Inflammatory macrophage (primary cell): ENCODE measurements around the gene TUBA8.
"Not testable (repeated sequence)": the region's sequence is repeated elsewhere in the genome, so short reads cannot be mapped to it uniquely, and the experiment has no call there.

ENCODE experiments used
- DNase-seq, 2 donors: peaks; one replicate each; pipeline ENCODE4 v3.0.0-alpha.2; 2020 to 2022

The TUBA8 gene

DNA sequence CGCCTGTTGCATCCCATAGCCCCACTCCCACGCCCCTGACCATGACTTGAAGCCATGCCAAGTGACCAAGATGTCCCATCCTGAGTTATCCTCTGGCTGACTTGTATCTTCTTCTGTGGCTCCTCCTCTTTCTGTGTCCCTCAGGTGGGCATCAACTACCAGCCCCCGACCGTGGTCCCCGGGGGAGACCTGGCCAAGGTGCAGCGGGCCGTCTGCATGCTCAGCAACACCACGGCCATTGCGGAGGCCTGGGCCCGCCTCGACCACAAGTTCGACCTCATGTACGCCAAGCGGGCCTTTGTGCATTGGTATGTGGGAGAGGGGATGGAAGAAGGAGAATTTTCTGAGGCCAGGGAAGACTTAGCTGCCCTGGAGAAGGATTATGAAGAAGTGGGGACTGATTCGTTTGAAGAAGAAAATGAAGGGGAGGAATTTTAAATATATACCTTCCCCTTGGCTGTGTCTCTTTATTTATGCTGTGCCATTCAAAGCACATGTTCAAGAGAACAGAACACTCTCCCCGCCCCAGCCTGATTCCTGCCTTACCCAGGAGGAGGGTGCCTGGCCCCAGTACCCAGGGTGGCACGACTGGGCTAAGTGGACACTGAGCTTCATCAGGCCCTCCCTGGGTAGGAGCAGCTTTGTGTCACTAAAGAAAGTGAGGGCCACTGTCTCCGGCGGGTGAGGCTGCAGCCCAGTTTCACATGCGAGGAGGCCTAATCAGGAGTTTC lies 20.3 kb downstream of the TUBA8 start:
- DNase-seq = no peak

DNA sequence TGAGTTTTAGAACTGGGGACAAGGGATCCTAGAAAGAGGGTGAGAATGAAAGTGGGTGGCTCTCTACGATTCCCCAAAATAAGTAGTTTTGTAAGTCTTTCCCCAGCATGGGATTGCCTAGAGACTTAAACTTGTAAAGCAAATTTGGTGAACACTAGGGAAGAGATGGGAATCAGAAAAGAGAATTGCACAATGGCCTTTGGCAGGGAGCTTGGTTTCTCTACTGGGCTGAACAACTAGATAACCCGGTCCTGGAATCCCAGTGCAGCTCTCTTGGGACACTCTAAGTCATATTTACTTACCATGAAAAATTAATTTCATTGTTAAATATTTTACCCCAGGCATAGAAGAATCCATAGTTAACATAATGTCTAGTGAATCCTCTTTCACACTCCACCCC lies 22.8 kb downstream of the TUBA8 start:
- DNase-seq = no peak

DNA sequence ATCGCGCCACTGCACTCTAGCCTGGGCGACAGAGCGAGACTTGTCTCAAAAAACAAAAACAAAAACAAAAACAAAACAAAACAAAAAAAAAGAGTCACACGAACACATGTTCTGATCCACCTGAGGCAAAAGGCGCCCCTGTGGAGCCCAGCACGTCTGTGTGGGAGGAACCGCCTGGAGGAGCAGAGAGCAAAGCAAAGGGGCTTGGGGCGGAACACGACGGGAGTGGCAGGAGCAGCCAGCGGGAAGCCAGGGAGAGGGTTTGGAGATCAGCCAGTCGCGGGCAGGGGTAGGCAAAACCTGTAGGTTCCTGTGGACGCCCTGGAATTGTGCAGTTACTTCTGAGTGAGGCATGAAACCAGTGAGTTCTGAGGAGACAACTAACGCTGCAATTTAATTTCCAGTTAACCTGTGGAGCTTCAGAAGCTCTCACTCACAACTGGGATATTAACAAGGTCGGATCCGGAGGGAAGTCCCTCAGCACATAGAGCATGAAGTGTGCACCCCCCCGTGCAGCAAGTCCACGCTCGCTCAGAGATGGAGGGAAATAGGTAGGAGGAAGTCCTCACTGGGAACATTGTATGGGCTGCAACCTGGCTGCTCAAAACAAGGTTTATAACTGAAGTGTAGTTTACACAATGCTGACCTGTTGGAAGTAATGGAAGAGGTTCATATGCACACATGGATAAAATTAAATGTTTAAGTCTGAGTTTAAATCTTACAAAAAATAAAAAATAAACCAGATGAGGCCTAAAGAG lies 26.1 kb downstream of the TUBA8 start:
- no peak for DNase-seq

DNA sequence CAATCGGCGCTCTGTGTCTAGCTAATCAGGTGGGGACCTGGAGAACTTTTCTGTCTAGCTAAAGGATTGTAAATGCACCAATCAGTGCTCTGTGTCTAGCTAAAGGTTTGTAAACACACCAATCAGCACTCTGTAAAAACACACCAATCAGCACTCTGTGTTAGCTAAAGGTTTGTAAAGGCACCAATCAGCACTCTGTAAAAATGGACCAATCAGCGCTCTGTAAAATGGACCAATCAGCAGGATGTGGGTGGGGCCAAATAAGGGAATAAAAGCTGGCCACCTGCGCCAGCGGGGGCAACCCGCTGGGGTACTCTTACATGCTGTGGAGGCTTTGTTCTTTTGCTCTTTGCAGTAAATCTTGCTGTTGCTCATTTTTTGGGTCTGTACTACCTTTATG lies 30.4 kb downstream of the TUBA8 start:
- DNase-seq = not testable (repeated sequence)

DNA sequence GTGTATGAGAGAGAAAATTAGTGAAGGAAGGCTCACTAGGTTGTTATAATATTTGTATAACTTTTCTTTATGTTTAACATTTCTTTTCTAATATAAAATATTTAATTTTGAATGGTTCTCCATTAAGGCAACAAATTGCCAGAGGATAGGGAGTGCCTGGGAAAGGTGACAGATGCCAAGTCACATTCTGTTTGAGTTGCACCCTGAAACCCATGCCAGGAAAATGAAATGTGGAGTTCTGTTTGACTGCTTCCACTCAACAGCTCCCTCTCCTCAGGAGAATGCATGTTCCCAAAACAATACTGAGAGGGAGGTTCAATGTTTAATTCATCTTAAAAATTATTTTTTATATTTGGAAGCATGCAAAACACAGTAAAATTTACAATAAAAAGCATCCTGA lies 33.5 kb downstream of the TUBA8 start:
- no peak for DNase-seq

DNA sequence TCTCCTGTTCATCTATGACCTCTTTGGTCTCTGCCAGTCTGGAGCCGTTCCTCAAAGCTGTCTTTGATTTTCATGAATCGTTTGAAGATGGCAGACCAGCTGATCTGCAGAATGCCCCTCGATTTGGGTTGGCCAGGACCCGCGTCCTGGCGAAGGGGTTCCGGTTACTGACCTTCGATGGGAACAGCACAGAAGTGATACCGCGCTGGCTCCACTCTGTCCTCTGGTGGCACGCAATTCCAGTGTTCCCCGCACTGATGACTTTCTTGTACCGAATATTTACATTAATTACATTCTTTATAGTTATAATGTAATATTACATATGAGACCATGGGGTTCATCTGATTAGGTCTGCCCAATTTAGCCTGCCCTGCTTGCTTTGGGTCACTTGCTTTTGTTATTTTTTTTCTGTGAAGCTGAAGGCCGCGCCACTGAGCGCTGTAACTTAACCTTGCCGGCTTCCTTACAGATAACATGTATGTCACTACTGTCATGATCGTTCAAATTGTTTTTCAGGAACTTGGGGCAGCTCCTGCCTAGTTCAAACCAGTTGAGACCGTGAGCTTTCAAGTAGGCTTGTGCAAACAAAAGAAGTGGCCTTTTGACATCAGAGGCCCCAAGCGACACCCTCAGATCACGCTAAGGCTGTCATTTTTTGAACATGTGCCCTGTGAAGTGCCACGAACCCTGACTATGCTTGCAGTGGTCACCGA lies 35.2 kb downstream of the TUBA8 start:
- no peak for DNase-seq

DNA sequence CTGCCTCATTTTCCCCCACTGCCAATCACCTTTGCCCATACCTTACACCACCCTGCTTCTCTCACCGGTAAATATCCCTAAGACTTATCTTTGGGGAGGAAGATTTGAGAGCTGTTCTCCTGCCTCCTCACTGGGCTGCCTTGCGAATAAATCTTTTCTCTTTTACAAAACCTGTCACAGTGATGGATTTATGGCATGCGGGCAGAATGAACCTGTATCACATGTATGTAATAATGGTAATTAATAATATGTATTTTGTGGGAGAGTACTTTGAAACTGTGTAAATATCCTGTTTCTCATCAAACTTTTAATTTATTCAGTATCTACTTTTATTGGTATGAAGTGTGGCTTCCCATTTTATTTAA lies 35.8 kb downstream of the TUBA8 start:
- no peak for DNase-seq

DNA sequence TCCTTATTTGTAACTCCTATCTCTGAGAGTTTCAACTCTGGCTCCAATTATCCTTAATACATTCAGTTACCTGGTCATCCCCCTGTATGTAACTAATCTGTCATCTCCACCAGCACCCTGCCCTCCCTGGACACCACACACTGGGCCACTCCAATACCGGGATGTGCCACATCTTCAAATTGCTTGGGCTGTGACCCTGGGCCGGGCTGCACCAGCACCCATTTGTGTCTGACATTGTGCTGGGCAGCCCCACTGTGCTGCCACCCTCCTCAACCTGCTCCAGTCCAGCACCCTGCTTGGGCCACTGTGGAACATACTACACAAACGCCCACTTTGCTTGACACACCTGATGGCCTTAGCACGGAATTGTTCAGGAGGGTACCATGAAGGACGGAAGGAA lies 37.2 kb downstream of the TUBA8 start:
- DNase-seq = no peak

DNA sequence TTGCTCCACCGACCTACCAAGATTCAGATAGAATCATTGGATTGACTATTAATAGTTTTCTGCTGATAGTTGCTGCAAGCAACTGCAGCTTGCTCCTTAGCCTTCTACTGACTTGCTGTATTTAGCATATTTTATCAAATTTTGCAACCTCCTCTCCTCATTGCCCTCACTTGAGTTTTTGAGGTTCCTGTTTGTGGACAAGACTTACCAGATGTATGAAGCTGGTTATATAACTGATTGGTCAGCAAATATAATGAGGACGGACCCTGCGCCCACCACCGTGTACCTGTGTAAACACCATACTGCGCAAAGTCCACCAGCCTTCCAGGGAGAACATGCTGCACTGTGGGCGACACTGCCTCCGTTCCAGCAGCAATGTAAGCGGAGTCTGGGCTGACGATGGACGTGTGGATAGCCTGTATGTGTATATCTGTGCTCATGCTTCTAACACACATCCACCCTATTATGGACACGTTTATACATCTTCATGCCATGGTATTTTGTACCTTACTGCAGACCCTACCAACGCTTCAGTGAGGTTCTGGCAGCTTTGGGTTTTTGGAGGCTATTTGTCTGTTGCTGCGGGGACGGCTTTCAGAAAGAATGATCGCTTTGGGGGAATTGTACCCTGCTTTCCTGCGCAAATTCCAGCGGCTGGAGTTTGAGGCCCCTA lies 37.8 kb downstream of the TUBA8 start:
- DNase-seq = peak; percentile 27 to 52

DNA sequence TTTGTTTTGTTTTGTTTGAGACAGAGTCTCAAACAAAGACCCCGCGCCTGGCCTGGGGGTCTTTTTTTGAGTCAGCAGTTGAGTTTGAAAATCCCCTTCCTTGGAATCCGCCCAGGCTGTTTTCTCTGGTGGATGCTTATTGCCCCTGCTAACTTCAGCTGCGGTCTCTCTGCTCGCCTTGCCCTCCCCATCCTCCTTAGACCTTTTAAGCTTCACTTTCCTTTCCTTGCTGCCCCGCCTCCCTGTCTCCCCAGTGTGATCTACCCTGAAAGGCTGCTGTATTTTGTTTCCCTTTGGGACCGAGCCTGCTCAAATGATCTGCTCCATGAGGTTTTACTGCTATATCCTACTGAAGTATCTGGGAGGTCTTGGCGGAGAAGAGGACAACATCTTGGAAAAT lies 41.9 kb downstream of the TUBA8 start:
- no peak for DNase-seq

DNA sequence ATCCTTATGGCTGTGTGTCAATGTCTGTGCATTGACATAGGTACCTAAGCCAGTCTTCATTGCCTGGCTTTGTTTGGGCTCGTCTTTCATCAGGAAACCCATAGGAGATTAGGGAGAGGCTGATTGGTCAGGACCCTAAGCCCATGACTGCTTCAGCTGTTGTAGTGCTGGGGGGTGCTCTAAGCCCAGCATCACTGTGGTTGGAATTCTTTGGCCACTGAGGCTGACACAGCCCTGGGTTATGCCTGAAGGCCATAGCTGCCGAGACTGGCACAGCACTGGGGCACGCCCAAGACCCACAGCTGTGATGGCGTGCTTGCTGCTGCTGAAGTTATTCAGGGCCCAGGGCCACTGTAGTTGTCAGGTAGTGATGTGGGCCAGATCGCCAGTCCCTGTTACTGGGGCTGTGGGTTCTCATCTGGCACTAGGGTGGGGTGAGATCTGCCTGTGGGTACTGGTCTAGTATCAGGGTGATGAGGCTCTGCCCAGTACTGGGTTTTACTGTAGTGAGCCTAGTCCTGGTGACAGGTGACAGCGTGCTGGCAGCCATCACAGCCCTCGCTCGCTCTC lies 44.3 kb downstream of the TUBA8 start:
- DNase-seq = no peak

DNA sequence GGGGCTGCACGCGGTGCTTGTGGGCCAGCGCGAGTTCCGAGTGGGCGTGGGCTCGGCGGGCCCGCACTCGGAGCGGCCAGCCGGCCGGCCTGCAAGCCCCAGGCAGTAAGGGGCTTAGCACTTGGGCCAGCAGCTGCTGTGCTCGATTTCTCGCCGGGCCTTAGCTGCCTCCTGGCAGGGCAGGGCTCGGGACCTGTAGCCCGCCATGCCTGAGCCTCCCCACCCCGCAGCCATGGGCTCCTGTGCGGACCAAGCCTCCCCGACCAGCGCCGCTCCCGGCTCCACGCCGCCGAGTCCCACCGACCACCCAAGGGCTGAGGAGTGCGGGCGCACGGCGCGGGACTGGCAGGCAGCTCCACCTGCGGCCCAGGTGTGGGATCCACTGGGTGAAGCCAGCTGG lies 44.9 kb downstream of the TUBA8 start:
- DNase-seq = not testable (repeated sequence)

DNA sequence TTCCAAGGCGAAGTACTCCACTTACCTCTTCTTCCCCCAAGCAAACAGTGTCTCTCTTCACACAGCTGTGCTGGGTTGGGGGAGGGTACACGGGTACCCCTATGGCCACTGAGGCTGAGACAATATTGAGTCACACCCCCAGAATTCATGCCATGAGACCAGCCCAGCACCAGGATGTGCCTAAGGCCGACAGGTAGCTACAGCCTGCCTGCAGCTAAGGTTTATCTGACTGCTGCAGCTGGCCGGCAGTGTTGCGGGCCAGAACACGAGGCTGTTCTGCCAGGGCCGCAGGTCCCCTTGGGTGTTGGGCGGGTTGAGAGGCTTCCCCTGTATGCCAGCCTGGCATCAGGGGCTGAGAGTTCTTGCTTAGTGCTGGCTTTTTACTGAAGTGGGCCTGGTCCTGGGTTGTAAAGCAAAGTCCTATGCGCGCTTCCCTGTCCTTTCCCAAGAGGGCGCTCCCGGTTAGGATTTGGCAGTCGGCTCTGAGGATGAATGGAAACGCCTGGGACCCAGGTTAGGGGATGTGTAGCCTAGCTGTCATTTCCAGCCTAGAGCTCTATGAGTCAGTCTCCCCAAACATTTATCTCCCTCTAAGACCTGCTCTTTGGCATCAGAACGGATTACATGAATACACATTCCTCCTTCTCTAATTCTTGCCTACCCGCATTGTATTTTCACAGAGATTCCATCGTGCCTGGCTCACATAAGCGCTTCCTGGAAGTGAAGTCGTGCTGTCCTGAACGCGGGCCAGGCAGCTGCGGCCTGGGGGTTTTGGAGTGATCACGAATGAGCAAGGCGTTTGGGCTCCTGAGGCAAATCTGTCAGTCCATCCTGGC lies 46.5 kb downstream of the TUBA8 start:
- DNase-seq = peak; percentile 55 to 73

DNA sequence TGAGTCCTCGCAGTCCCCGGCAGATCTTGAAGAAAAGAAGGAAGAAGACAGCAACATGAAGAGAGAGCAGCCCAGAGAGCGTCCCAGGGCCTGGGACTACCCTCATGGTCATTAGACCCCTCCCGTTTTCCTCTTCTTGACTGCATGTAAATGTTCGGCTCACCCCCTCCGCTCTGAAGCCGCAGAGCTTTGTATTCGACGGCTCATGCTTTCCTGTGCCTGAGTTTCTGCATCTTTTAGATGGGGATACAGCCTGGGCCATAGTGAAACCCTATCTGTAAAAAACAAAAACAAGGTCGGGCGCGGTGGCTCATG lies 47.1 kb downstream of the TUBA8 start:
- no peak for DNase-seq

DNA sequence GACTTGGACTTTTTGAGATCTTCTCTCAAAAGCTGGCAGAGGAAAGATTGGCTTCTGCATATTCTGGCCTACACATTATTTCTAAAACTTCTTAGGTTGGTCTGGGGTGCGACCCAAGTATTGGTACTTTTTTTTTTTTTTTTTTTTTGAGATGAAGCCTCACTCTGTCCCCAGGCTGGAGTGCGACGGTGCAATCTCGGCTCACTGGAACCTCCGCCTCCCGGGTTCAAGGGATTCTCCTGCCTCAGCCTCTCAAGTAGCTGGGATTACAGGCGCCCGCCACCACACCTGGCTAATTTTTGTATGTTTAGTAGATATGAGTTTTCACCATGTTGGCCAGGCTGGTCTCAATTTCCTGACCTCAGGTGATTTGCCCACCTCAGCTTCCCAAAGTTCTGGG lies 50.0 kb downstream of the TUBA8 start:
- not testable (repeated sequence) for DNase-seq

DNA sequence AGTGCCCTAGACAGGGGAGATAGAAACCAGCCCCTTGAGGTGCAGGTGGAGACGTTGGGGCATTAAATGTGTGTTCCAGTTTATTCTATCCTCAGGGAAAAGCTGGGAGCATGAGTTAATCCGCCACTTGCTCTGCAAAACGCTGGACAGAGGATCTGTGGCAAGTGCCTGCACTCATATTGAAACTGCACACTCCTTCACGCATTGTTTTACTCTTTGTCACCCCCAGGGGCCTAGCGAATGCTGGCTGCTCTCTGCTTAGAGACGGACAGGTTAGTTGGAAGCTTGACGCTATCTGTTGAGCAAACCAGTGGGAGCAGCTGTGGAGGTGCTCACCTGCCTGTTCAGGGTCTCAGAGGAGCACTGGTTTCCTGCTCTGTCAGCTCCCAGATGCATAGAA lies 53.2 kb downstream of the TUBA8 start:
- DNase-seq = not testable (repeated sequence)

DNA sequence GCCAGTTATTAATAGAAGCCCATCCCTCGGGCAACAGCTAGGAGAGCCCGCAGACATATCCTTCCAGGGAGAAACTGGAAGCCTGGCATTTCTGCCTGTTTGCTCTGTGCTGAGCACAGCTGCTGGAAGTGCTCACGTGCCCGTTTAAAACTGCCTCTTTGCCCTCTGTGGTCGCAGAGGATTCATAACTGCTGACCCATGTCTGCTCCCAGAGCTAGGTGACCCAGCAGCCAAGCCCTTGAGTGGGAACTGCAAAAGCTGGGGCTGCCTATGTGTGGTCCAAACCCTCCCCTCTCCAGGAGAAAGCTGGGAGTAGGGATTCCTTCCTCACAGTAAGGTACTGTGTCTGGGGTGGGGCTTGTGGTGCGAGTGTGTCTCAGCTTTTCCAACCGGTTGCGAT lies 54.0 kb downstream of the TUBA8 start:
- DNase-seq = not testable (repeated sequence)

DNA sequence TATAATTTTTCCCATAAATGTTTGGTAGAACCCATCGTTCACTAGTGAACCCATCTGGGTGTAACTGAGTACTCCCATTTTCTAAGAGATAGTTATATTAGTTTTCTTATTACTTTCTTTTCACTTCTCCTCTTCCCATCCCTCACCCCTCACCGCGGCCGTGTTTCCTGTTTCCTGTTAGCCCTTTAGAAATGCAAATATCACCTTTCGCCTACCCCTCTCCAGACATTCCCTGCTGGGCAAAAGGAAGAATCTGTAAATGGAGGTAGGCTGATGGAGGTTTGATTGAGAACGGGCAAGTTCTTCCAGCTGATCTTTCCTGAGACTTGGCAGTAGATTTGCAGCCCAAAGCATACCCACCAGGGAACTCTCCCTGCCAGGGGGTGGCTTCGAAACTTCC lies 54.7 kb downstream of the TUBA8 start:
- not testable (repeated sequence) for DNase-seq

DNA sequence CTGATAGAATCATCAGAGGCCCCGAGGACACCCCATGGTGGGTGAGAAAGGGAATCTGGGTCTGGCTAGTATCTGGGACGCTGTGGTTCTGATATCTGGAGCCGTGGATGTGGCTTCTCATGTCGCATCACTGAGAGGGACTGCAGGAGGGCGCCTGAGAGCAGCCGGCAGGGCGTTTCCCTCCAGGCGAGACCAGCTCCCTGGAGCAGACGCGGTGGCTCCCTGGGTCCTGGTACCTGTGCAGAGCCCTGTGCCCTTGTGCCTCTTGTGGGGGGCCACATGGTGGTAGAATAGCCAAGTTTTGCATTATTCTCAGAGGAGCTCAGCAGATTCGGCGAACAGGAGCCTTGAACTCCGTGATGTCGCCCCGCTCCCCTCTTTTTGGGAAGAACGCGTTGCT lies 59.7 kb downstream of the TUBA8 start:
- not testable (repeated sequence) for DNase-seq

DNA sequence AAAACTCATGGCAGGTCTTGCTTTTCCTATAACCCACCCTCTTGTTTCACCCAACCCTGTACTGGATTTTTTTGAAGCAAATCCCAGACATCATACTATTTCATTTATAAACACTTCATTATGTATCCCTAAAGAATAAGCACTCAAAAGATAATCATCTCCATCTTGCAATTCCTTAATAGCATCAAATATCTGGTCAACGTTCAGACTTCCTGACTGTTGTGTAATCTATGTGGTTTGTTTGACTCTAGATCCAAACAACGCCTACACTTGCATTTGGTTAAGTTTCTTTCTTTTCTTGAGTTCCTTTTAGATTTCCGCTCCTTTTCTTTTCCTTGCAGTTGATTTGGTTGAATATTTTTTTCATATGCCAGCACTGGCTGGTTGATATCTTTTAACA lies 61.6 kb downstream of the TUBA8 start:
- peak; percentile 18 to 25 for DNase-seq

DNA sequence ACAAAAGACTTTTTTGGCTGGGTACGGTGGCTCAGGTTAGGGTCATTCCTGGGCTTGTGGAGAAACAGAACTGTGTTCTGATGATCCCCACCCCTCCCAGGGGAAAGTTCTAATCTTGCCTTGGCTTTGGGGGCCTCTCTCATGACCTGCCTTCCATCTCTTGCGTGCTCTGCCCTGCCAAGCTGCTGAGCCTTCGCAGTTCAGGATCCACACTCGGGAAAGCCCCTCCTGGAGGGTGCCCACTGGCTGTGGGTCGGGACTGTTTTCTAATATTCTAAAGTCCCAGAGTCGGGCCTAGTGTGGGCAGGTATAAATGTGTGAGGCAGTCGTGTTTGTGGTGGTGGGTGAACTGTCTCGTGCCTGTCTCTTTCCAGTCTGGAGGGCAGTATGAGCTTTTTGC lies 62.2 kb downstream of the TUBA8 start:
- DNase-seq = not testable (repeated sequence)

DNA sequence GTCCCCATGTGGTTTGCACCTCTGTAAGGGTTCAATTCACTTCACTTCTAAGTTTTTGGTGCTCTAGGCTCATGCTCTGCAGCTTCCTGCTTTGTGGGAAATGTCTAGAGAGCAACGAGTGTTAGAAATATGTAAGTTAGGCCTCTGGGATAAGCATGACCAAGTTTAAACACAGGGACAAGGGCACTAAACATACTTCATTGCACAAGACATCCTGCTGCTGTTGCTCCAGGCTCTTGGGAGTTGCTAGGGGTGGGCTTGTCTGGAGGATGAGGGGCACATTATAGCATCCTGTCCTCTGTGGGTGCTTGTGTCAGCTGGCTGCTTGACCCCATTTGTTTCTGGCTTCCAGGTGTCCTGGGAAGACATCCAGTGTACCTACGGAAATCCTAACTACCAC lies 62.8 kb downstream of the TUBA8 start:
- DNase-seq = not testable (repeated sequence)
